T-helper 17 cell (primary cell): Measurements from ENCODE around the gene PSMB5. TPM values are rescaled to one million over a fixed set of nuclear protein-coding genes. Genes with fewer than 3 reads are reported as not detected.
A peak's percentile ranks its signal among the peaks of the same experiment; 100 is the strongest.
"Not testable (repeated sequence)": the region's sequence is repeated elsewhere in the genome, so short reads cannot be mapped to it uniquely, and the experiment has no call there.

Source experiments
- ATAC-seq: fragments of 150-1000 bp; cut with Tn5 transposase; 2 replicates; pipeline ENCODE4 v1.10.0; 2021; ENCODE audit warnings: mild to moderate bottlenecking, moderate library complexity
- DNase-seq, 3 donors: peaks; one replicate each; pipeline versions ENCODE4 v3.0.0 to v3.0.0-alpha.2; 2020 to 2021
- H3K9me3 ChIP-seq: one replicate; pipeline ENCODE4 v1.7.0; 2013; ENCODE audit warnings: low read length, mild to moderate bottlenecking; ENCODE audit not compliant: control insufficient read depth, poor library complexity, severe bottlenecking
- H3K27ac Mint-ChIP-seq: one replicate; pipeline ENCODE4 v1.8.0; 2022; ENCODE audit warnings: mild to moderate bottlenecking, moderate library complexity, mixed read lengths
- H3K27me3 Mint-ChIP-seq: one replicate; pipeline ENCODE4 v1.8.0; 2022; ENCODE audit warnings: mixed read lengths
- H3K36me3 Mint-ChIP-seq: one replicate; pipeline ENCODE4 v1.8.0; 2022; ENCODE audit warnings: low read depth, mixed read lengths
- H3K4me1 Mint-ChIP-seq: one replicate; pipeline ENCODE4 v1.8.0; 2022; ENCODE audit warnings: mild to moderate bottlenecking, mixed read lengths
- H3K4me3 Mint-ChIP-seq: one replicate; pipeline ENCODE4 v1.8.0; 2022; ENCODE audit warnings: mild to moderate bottlenecking, moderate library complexity, mixed read lengths
- total RNA-seq, 4 donors: library from RNA in 2 of 4; stranded (reverse) in 2 of 4; gene quantifications; one replicate each; pipeline ENCODE4 v1.2.3 and lab custom pipeline; 2022 to 2026

Gene PSMB5
- total RNA-seq, 2 donors from 2014 or later = 17.6 to 19.9 TPM

- Mint-ChIP-seq H3K27me3 (no peaks in the 10 kb centered on the region), H3K36me3 (peaks cover 11% of the 10 kb centered on the region), H3K4me1 (peaks cover 32% of the 10 kb centered on the region), H3K4me3 (no peak overlapping the region), H3K27ac (peak overlapping the region; percentile 86)
- ATAC-seq (no peak), DNase-seq (no peak)
- H3K9me3 ChIP-seq = no peaks in the 10 kb centered on the region
Observed at GRCh38 chr14:23024612-23025075, 10.1 kb downstream of the PSMB5 start.

DNA sequence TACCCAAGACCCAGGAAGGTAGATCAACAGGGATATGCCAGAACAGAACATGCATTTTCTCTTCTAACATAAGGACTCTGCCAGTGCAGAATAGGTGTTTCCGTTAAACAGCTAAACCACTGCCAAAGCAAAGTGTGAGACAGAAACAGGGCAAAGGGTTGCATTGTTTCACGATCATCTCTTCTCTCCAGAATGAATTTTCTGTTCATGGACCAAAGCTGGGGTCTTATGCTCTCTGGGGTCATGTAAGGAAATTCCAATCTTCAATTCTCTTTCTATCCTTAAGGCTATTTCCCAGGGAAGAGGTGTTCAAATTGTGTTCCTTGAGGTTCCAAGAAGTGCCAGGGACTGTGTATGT, 10.9 kb downstream of the PSMB5 start:
- ATAC-seq = no peak
- H3K27ac Mint-ChIP-seq = peak overlapping the region; percentile 32
- H3K27me3 Mint-ChIP-seq = no peaks in the 10 kb centered on the region
- peaks cover 10% of the 10 kb centered on the region for H3K36me3 Mint-ChIP-seq
- no peak overlapping the region for H3K4me3 Mint-ChIP-seq
- peaks cover 25% of the 10 kb centered on the region for H3K4me1 Mint-ChIP-seq
- H3K9me3 ChIP-seq = no peaks in the 10 kb centered on the region
- DNase-seq = no peak

DNA sequence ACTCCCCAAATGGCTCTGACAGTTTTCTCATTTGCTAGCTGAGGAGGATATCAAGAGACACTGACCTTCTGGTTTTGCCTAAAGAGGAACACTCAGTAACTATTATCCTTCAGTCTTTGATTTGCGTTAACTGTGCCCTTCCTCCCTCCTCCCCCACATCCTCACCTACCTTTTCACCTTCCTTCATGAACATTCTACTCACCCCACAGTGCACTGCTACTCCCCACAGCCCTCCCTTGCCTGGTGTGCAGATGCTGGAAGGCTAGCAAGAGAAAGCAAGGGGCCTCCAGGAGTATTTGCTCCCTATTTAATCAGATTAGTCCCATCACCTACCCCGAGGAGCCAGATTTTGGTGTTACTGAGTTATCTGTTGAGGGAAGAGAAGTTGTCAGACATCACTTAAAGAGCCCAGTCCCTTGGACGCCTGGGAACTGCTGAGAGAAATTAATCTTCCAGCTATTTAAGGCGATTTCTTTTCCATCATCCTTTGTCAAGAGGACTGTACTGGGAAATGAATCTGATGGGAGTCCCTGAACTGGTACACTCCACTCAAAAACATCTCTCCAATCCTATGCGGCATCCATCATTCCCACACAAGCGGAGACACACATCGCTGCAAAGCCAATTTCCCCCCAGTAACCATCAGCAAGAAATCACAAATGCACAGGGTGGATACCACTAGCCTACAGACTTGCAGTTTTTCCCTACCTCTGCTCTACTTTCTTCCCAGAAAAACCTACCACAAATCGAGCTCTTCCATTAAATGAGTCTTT, 11.5 kb downstream of the PSMB5 start:
- Mint-ChIP-seq H3K4me3 (no peak overlapping the region), H3K27ac (peak overlapping the region; percentile 32), H3K36me3 (peaks cover 9% of the 10 kb centered on the region), H3K4me1 (peaks cover 23% of the 10 kb centered on the region), H3K27me3 (no peaks in the 10 kb centered on the region)
- ATAC-seq (no peak), DNase-seq (no peak)
- no peaks in the 10 kb centered on the region for H3K9me3 ChIP-seq

GRCh38 chr14:23021889-23022442, 12.7 kb downstream of the PSMB5 start:
- H3K4me3 Mint-ChIP-seq = no peak overlapping the region
- DNase-seq = no peak
- no peak overlapping the region for H3K27ac Mint-ChIP-seq
- peaks cover 20% of the 10 kb centered on the region for H3K4me1 Mint-ChIP-seq
- H3K27me3 Mint-ChIP-seq = no peaks in the 10 kb centered on the region
- H3K9me3 ChIP-seq = no peaks in the 10 kb centered on the region
- ATAC-seq = no peak
- peaks cover 9% of the 10 kb centered on the region for H3K36me3 Mint-ChIP-seq

DNA sequence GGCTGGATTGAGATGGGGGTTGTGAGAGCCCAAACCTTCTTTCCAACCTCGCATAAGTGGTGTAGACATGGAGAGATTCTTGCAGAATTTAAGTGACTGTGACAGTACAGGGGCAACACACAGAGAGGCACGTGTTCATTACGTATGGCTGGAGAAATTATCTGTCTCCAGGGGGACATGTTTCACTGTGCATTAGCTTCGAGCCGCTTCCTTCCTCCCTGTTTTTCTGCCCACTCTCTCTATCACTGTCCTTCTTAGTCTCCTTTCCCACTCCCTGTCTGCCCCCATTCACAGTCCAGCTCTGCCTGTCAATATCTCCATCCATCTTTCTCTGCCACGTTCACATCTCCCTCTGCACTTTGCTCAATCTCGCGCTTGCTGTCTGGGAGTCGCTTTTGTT, 13.3 kb downstream of the PSMB5 start:
- H3K4me3 Mint-ChIP-seq = no peak overlapping the region
- no peaks in the 10 kb centered on the region for H3K9me3 ChIP-seq
- H3K27ac Mint-ChIP-seq = no peak overlapping the region
- no peaks in the 10 kb centered on the region for H3K27me3 Mint-ChIP-seq
- DNase-seq = no peak
- H3K4me1 Mint-ChIP-seq = peaks cover 20% of the 10 kb centered on the region
- ATAC-seq = no peak
- H3K36me3 Mint-ChIP-seq = peaks cover 9% of the 10 kb centered on the region

- no peaks in the 10 kb centered on the region for H3K9me3 ChIP-seq
- Mint-ChIP-seq H3K36me3 (peaks cover 5% of the 10 kb centered on the region), H3K4me1 (peaks cover 20% of the 10 kb centered on the region), H3K4me3 (no peak overlapping the region), H3K27ac (no peak overlapping the region), H3K27me3 (no peaks in the 10 kb centered on the region)
- DNase-seq (no peak), ATAC-seq (no peak)
Observed at GRCh38 chr14:23020143-23021128, 14.3 kb downstream of the PSMB5 start.

GRCh38 chr14:23018107-23018506, 16.6 kb downstream of the PSMB5 start:
- H3K4me3 Mint-ChIP-seq = no peak overlapping the region
- H3K27me3 Mint-ChIP-seq = no peaks in the 10 kb centered on the region
- no peaks in the 10 kb centered on the region for H3K36me3 Mint-ChIP-seq
- ATAC-seq (no peak), DNase-seq (no peak)
- H3K27ac Mint-ChIP-seq = no peak overlapping the region
- H3K4me1 Mint-ChIP-seq = peaks cover 8% of the 10 kb centered on the region
- H3K9me3 ChIP-seq = no peaks in the 10 kb centered on the region

GRCh38 chr14:23017091-23017490, 17.6 kb downstream of the PSMB5 start:
- Mint-ChIP-seq H3K4me3 (no peak overlapping the region), H3K27me3 (no peaks in the 10 kb centered on the region), H3K36me3 (no peaks in the 10 kb centered on the region), H3K4me1 (peaks cover 6% of the 10 kb centered on the region), H3K27ac (no peak overlapping the region)
- DNase-seq (no peak), ATAC-seq (no peak)
- no peaks in the 10 kb centered on the region for H3K9me3 ChIP-seq

- Mint-ChIP-seq H3K27ac (no peak overlapping the region), H3K4me3 (no peak overlapping the region), H3K36me3 (no peaks in the 10 kb centered on the region), H3K4me1 (peaks cover 6% of the 10 kb centered on the region), H3K27me3 (no peaks in the 10 kb centered on the region)
- H3K9me3 ChIP-seq = no peaks in the 10 kb centered on the region
- ATAC-seq (no peak), DNase-seq (no peak)
Observed at GRCh38 chr14:23015618-23016017, 19.1 kb downstream of the PSMB5 start.

GRCh38 chr14:23013749-23014054, 21.0 kb downstream of the PSMB5 start:
- DNase-seq, H3K4me3 Mint-ChIP-seq, H3K27ac Mint-ChIP-seq, ATAC-seq, H3K9me3 ChIP-seq, H3K27me3 Mint-ChIP-seq, H3K36me3 Mint-ChIP-seq: not testable (repeated sequence)
- peaks cover 11% of the 10 kb centered on the region for H3K4me1 Mint-ChIP-seq

DNA sequence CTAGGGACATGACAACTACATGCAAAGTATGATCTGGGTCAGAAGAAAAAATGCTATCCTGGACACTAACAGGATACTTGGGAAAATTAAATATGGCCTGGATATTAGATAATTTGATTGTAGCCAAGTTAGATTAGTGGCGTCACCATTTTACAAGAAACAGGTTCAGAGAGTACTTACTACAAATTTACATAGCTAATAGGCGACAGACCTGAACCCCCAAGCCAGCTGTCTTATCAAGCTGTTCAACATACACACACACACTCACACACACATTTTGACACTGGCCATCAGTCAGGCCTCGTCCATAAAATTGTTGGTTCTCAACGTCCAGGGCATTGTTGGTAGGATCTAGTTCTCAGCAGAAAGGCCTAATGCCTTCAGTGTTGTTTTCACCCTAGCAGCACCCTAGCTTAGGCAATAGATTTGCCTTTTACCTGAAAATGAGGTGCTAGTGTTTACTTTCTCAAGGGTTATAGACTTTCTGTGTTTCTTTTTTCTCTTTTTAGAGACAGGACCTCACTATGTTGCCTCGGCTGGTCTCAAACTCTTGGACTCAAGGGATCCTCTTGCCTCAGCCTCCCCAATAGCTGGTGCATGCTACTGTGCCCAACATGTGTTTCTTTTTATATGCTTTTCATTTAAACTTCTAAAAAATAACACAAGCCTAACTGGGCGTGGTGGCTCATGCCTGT, 21.5 kb downstream of the PSMB5 start:
- DNase-seq (no peak), ATAC-seq (no peak)
- H3K9me3 ChIP-seq = no peaks in the 10 kb centered on the region
- Mint-ChIP-seq H3K36me3 (peaks cover 2% of the 10 kb centered on the region), H3K4me1 (peaks cover 15% of the 10 kb centered on the region), H3K27me3 (no peaks in the 10 kb centered on the region), H3K27ac (no peak overlapping the region), H3K4me3 (no peak overlapping the region)

DNA sequence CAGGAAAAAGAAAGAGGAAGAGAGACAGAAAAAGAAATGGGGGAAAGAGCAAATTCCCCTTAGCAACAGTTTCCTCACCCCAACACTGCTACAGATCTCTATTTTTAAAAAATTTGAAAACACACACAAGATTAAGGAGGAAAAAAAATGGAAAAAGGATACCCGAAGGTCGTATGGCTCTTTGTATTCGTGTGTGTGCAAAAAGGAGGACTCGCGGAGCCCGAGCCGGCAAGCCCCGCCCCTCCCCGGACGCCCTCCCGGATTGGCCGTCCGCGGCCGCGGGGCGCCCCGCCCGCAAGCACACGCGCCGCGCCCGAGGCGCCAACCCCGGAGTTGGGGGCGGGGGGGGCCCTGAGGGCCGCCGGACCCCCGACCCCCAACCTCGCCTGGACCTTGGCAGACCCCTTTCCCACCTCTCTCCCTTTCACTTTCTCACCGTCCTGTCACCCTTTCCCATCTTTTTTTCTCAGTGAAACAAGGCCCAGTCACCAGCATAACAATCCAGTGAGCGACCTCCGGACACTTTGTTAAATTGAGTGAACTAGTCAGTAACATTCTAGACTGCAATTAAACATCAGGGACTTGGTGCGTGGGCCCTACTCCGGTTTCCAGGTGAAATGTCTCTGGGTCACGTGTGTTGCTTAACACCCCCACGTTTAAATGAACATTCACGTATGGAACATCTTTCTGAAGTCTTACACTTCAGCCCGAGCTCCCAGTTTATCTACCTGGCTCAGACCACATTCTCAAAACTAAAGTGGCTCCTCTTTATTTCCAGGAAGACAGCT, 24.6 kb downstream of the PSMB5 start, which contains the start of gene C14orf93:
C14orf93 (minus strand) TSS at position 205 of the 788 bp plus-strand sequence. CDS start 11,120 bp downstream, outside the sequence.
- H3K9me3 ChIP-seq = no peaks in the 10 kb centered on the region
- Mint-ChIP-seq H3K27ac (peak within 1 kb of the TSS; percentile 96), H3K27me3 (no peaks in the 10 kb centered on the region), H3K4me1 (peaks cover 13% of the 10 kb centered on the region), H3K36me3 (peaks cover 2% of the 10 kb centered on the region), H3K4me3 (peak within 1 kb of the TSS; percentile 93)
- ATAC-seq (peak; percentile 24), DNase-seq (peak; percentile 63 to 72 (median 65))
